D721Med (cell line): ENCODE data around the gene KMT5B.

Experiments
- DNase-seq: peaks from one replicate; pipeline ENCODE4 v3.0.0; 2011; ENCODE audit warnings: low spot score; ENCODE audit not compliant: insufficient read length
- FAIRE-seq: peaks from 2 replicates; lab custom pipeline; 2011; peaks lifted over from hg19 to GRCh38; lab: Jason Lieb, UNC
- TF ChIP-seq, protein P1 (sequence below): IDR thresholded peaks from 2 replicates; pipeline ENCODE4 v1.5.1; 2012; ENCODE audit warnings: mild to moderate bottlenecking, control low read depth; ENCODE audit not compliant: insufficient read depth; ENCODE audit errors: missing control alignments

KMT5B gene

DNA sequence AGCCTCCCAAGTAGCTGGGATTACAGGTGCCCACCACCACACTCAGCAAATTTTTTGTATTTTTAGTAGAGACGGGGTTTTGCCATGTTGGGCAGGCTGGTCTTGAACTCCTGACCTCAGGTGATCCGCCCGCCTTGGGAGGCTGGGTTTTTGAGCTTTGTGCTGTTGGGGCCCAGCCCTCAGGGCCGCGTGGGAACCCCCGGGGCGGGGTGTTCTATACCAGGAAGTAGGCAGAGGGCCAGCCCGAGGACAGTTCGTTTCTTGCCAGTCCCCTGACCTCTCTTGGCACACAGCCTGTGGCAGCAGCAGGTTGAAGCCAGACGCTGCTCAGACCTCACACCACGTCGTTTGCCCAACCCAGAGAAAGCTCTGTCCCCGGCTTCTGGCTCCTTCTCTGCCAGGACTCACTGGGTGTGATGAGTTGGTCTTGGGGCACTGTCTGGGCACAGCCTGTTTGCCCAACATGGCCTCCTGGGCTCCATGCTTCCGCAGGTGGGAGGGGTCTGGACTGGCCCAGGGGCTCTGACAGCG is 67.0 kb downstream of the KMT5B start:
- TF ChIP-seq, protein P1, sequence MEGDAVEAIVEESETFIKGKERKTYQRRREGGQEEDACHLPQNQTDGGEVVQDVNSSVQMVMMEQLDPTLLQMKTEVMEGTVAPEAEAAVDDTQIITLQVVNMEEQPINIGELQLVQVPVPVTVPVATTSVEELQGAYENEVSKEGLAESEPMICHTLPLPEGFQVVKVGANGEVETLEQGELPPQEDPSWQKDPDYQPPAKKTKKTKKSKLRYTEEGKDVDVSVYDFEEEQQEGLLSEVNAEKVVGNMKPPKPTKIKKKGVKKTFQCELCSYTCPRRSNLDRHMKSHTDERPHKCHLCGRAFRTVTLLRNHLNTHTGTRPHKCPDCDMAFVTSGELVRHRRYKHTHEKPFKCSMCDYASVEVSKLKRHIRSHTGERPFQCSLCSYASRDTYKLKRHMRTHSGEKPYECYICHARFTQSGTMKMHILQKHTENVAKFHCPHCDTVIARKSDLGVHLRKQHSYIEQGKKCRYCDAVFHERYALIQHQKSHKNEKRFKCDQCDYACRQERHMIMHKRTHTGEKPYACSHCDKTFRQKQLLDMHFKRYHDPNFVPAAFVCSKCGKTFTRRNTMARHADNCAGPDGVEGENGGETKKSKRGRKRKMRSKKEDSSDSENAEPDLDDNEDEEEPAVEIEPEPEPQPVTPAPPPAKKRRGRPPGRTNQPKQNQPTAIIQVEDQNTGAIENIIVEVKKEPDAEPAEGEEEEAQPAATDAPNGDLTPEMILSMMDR = no peak
- DNase-seq = no peak
- FAIRE-seq = no peak

DNA sequence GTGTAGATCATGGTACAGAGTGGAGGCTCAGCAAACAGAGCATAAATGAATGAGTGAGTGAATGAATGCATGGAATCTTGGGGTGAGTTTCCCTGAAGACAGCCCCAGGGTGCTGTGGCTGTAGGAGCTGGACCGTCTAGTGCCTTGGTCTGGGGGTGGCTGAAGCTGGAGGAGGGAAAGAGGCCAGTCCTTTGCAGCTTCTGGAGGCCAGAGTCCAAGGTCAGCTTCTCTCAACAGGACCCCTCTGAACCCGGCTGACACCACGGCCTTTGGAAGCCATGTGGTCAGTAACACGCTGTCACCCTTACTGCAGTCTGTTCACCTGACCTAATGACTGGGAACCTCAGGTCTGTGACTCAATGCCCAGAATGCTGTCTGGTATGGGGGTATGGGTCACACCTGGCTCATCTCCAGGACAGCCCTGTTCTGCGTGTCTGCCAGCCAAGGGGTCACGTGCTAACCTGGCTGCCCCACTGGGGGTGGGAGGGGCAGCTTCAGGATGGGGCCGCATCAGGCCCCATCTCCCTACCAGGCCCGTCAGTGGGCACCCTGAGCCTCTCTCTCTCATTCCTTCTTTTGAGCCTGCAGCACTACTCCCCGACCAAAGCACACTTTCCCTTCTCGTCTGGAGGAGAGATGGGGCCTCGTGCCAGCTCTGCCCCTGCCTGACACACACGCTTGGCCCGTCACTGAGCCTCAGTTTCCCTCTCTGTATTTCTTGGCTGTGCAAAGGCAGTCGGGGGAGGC is 67.8 kb downstream of the KMT5B start:
- FAIRE-seq (no peak), DNase-seq (no peak)
- TF ChIP-seq, protein P1 = no peak

DNA sequence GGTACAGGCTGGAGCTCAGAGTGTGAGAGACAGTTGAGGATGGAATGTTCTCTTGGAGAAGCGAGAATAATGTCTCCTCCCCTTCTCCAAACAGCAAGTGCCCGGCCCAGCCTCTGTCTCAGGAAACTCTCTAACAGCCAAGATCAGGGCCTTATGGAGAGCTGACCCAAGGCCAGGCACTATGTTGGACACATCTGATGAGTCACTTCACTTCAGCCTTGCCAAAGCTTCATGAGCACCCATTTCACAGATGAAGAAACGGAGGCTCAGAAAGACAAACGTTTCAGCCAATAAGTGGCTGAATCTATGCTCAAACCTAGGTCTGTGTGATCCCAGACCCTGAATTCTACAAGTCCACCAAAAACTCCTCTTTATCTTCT is 69.8 kb downstream of the KMT5B start:
- TF ChIP-seq, protein P1 = no peak
- FAIRE-seq (no peak), DNase-seq (no peak)

DNA sequence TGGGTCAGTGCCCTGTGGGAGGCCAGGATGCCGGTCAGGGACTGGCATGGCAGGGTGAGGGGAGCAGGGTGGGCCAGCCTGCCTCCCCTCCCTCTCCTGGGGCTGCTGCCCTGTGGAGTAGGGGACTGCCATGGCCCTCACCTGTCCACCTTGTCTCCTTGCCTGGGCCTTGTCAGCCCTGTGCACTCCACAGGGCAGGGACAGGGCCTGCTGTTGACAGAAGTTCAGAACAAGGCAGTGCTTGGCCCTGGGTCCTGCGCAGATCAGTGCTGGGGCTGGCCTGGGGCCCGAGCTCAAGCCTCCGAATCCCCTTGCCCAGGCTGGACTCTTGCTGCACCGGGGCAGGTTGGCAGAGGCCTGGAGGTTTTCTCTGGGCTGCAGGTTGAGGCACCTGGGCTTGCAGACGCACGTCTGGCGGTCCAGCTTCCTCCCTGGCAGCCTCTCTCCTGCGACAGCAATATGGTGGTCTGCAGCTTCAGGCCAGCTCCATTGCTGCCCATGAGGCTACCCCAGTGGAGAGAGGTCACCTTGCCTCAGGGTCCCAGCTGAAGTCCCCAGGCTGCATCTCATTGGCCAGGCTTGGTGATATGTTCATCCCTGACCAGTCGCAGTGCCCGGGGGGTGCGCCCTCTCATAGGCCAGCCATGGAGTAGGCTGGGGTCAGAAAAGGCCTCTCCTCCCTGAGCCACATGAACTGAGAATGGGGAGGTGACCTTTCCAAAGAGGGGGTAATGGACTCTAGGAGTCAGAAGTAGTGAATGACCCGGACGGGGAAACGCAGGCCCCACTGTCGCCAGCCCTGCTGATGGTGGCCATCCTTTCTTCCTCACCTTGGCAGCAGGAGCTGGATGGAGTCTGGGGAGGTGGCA is 70.4 kb downstream of the KMT5B start:
- DNase-seq (no peak), FAIRE-seq (no peak)
- TF ChIP-seq, protein P1 = no peak

DNA sequence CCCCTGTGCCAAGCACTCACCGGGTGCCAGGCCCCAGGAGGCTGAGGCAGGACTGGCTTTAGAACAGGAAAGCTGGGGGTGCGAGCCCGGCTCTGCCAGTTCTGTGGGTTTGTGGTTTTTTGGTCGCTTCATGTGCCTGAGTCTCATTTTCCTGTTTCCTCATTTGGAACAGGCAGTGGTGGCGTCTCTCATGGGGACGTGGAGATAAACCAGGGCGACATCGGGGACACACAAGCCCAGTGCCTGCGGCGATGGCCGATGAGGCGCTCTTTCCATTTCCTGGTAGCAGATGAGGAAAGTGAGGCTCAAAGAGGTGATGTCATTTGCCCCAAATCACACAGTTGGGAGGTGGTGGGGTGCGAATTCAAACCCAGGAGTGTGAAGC is 71.1 kb downstream of the KMT5B start:
- TF ChIP-seq, protein P1 = no peak
- DNase-seq (no peak), FAIRE-seq (no peak)

DNA sequence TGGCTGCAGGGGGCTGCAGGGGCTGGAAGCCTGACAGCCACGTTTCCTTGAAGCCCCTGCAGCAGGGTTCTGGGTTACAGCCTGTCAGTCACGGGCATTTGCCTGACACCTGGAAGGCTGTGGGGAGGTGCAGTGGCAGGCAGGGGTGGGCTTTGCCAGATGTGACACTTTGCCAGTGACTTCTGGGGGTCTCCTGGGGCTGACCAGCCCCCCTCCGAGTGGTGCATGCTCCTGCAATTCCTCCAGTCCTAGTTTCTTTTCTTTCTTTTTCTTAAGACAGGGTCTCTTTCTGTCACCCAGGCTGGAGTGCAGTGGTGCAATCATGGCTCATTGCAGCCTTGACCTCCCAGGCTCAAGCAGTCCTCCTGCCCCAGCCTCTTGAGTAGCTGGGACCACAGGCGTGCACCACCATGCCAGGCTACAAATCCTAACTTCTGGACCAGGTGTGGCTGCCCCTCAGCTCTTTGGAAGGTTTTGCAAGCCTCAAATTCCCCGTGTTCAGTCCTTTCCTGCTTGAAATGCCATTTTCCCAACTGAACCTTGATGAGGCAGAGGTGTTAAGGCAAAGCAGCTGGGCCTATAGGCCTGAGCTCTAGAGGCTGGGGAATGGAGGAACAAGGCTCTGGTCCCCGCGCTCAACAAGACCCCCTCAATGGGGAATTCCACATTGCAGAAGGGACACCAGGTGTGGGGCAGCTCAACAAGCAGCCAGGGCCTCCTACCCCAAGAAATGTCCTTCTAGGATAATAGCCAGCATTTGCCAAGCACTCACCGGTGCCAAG is 71.7 kb downstream of the KMT5B start:
- FAIRE-seq (no peak), DNase-seq (no peak)
- TF ChIP-seq, protein P1 = no peak
